ENCODE results near the gene SLC18A3.

The SLC18A3 gene

DNA sequence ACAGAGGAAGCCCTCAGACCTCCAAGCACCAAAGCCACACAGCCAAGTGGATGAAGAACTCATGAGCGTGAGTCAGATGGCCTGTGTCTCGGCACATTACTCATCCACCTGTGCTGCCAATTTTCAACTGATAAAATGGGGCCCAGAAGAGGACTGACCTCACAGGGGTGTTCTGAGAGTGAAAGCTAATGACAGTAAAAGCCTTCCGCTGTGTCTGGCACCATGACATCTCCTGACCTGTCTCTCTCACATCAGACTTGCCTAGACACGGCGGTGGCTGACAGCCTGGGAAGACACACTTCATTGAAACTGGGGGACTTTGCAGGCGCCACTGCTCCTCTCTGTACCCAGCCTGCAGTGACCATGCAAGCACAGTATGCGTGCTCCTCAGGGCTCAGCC lies 8.3 kb upstream of the SLC18A3 start:
- H3K9me3 ChIP-seq, result no peaks in the 10 kb centered on the region
- peaks cover 17% of the 10 kb centered on the region for H3K4me1 ChIP-seq
- TF ChIP-seq Cebpa-rat (IDR thresholded peaks at IDR 0.05), result no peak
- no peaks in the 10 kb centered on the region for H3K27me3 ChIP-seq
- H3K4me3 ChIP-seq, result no peak overlapping the region
- no peak overlapping the region for H3K9ac ChIP-seq
- no peak overlapping the region for H3K4me2 ChIP-seq
- no peaks in the 10 kb centered on the region for H4K20me1 ChIP-seq
- no peaks in the 10 kb centered on the region for H3K36me3 ChIP-seq
- no peak overlapping the region for H3K27ac ChIP-seq

- Histone ChIP-seq H4K20me1 (peaks cover 4% of the 10 kb centered on the region; the same call in 1 of the 2 replicates), H3K4me3 (no peak overlapping the region), H3K27ac (no peak overlapping the region), H3K9me3 (no peaks in the 10 kb centered on the region), H3K27me3 (no peaks in the 10 kb centered on the region), H3K36me3 (no peaks in the 10 kb centered on the region), H3K4me1 (peaks cover 20% of the 10 kb centered on the region), H3K4me2 (no peak overlapping the region), H3K9ac (no peak overlapping the region)
- TF ChIP-seq Cebpa-rat (IDR thresholded peaks at IDR 0.05), result no peak
These were observed 7.6 kb upstream of the SLC18A3 start for GRCh38 chr10:49602380-49603023.

- no peaks in the 10 kb centered on the region for H3K36me3 ChIP-seq
- peaks cover 17% of the 10 kb centered on the region for H3K9me3 ChIP-seq
- H3K27me3 ChIP-seq, result peaks cover 19% of the 10 kb centered on the region
- H3K4me2 ChIP-seq, result no peak overlapping the region; the same call in 1 of the 2 replicates
- H3K27ac ChIP-seq, result no peak overlapping the region
- no peak overlapping the region for H3K4me3 ChIP-seq
- H3K4me1 ChIP-seq, result peaks cover 24% of the 10 kb centered on the region
- no peak for TF ChIP-seq Cebpa-rat (IDR thresholded peaks at IDR 0.05)
- no peak overlapping the region for H3K9ac ChIP-seq
- peaks cover 5% of the 10 kb centered on the region; the same call in 1 of the 2 replicates for H4K20me1 ChIP-seq
These were observed 4.7 kb upstream of the SLC18A3 start for GRCh38 chr10:49605216-49605938.

- Histone ChIP-seq H3K27me3 (peaks cover 25% of the 10 kb centered on the region), H3K27ac (no peak overlapping the region)
- no peak for TF ChIP-seq Cebpa-rat (IDR thresholded peaks at IDR 0.05)
These were observed 4.1 kb upstream of the SLC18A3 start for GRCh38 chr10:49605939-49606509.

DNA sequence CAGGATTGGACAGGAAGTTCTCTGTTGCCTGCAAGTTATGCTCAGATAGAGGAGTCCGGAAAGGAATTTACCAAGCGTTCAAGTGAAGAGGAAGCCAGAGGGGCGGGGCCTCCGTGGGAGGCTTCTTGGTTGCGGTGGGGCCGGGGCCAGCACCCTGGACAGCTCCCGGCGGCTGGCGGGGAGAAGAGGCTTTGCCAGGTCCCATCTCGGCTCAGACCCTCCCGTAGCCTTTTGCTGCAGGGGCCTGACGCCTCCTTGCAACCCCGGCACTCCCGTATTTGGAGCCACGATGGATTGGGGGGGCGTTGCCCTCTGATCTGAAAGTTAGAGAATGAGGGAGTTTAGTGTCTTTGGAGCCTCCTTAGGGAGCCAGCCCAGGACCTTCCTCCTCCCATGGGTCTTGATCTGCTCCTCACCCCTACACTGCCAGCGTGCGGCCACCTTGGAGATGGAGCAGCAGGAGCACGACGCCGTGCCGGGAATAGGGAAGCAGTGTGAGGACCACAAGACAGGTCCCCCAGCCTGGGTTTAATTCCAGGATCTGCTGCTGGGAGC lies 3.1 kb upstream of the SLC18A3 start:
- Histone ChIP-seq H4K20me1 (peaks cover 5% of the 10 kb centered on the region; the same call in 1 of the 2 replicates), H3K36me3 (no peaks in the 10 kb centered on the region), H3K27me3 (peaks cover 36% of the 10 kb centered on the region), H3K27ac (no peak overlapping the region), H3K9me3 (peaks cover 34% of the 10 kb centered on the region), H3K4me2 (peak overlapping the region; percentile 72), H3K4me1 (peaks cover 24% of the 10 kb centered on the region), H3K4me3 (no peak overlapping the region), H3K9ac (no peak overlapping the region)
- TF ChIP-seq Cebpa-rat (IDR thresholded peaks at IDR 0.05), result no peak

More at GRCh38 chr10:49605939-49606509, 4.1 kb upstream of the SLC18A3 start:
- H3K9ac ChIP-seq, result no peak overlapping the region
- peaks cover 23% of the 10 kb centered on the region for H3K9me3 ChIP-seq
- peaks cover 5% of the 10 kb centered on the region; the same call in 1 of the 2 replicates for H4K20me1 ChIP-seq
- H3K4me2 ChIP-seq, result peak overlapping the region; percentile 72
- no peak overlapping the region for H3K4me3 ChIP-seq
- H3K36me3 ChIP-seq, result no peaks in the 10 kb centered on the region
- H3K4me1 ChIP-seq, result peaks cover 24% of the 10 kb centered on the region

DNA sequence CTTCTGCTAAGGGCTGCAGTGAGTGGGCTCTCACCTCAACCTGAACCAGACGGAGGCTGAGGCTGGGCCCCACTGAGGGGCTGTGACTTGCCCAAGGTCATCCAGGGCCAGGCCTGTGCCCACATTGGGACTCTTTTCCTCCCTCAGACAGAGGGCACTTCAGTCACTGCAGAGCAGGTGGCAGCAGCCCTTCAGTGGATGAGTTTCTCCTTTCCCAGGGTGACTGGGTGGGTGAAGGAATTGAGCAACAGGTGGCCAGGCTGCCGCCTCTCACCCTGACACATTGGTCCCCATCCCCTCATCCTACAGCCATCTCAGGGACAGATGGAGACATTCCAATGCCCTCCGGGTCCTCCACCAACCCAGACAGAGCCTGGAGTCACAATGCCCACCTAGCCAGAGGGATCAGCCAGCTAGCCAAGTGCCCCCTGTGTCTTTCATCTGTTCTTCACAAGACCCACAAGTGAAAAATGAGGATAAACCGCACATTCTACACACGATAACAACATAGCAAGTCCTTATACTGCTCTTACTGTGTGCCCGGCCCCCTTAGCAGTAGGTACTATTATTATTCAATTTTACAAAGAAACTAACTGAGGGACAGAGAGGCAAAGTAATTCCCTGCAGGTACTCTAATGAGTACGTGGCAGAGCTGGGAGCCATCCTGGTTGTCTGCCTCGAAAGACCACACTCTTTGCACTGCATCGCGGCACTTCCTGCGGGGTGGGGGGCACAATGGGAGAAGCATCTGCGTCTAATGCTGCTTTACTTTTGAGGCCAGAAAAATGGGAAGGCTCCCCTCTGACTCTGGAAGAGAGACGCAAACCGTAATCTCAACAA lies 1.7 kb upstream of the SLC18A3 start:
- H3K27ac ChIP-seq, result no peak overlapping the region
- no peak overlapping the region for H3K4me2 ChIP-seq
- TF ChIP-seq Cebpa-rat (IDR thresholded peaks at IDR 0.05), result no peak
- no peak overlapping the region for H3K4me3 ChIP-seq
- H3K9ac ChIP-seq, result no peak overlapping the region
- H4K20me1 ChIP-seq, result peaks cover 5% of the 10 kb centered on the region; the same call in 1 of the 2 replicates
- peaks cover 47% of the 10 kb centered on the region for H3K9me3 ChIP-seq
- H3K36me3 ChIP-seq, result no peaks in the 10 kb centered on the region
- H3K27me3 ChIP-seq, result peaks cover 49% of the 10 kb centered on the region
- peaks cover 24% of the 10 kb centered on the region for H3K4me1 ChIP-seq

GRCh38 chr10:49609006-49609282 lies 1.2 kb upstream of the SLC18A3 start:
- H3K9me3 ChIP-seq, result peaks cover 49% of the 10 kb centered on the region
- H3K9ac ChIP-seq, result no peak overlapping the region
- peaks cover 24% of the 10 kb centered on the region for H3K4me1 ChIP-seq
- H4K20me1 ChIP-seq, result peaks cover 5% of the 10 kb centered on the region; the same call in 1 of the 2 replicates
- no peak overlapping the region for H3K4me3 ChIP-seq
- H3K4me2 ChIP-seq, result no peak overlapping the region
- H3K36me3 ChIP-seq, result no peaks in the 10 kb centered on the region
- H3K27me3 ChIP-seq, result peaks cover 54% of the 10 kb centered on the region
- TF ChIP-seq Cebpa-rat (IDR thresholded peaks at IDR 0.05), result no peak
- no peak overlapping the region for H3K27ac ChIP-seq

GRCh38 chr10:49609283-49610113 lies 612 bp upstream of the SLC18A3 start:
- Histone ChIP-seq H3K4me1 (peaks cover 24% of the 10 kb centered on the region), H3K9ac (no peak overlapping the region), H3K4me3 (no peak overlapping the region), H4K20me1 (peaks cover 5% of the 10 kb centered on the region; the same call in 1 of the 2 replicates), H3K27ac (no peak overlapping the region), H3K27me3 (peaks cover 60% of the 10 kb centered on the region), H3K4me2 (no peak overlapping the region), H3K9me3 (peaks cover 49% of the 10 kb centered on the region), H3K36me3 (no peaks in the 10 kb centered on the region)
- no peak for TF ChIP-seq Cebpa-rat (IDR thresholded peaks at IDR 0.05)

Measured in BLaER1 (cell line).